GM12872 (cell line): ENCODE data around the gene ARHGAP10.
A peak's percentile ranks its signal among the peaks of the same experiment; 100 is the strongest.

Source experiments
- CTCF ChIP-seq: IDR thresholded peaks from 3 replicates; pipeline ENCODE4 v1.5.1; 2011; ENCODE audit warnings: low read depth, mild to moderate bottlenecking, low read length, moderate library complexity; ENCODE audit not compliant: insufficient read depth

The ARHGAP10 gene

GRCh38 chr4:147916351-147916750, 184.5 kb downstream of the ARHGAP10 start:
- no peak for TF ChIP-seq CTCF

DNA sequence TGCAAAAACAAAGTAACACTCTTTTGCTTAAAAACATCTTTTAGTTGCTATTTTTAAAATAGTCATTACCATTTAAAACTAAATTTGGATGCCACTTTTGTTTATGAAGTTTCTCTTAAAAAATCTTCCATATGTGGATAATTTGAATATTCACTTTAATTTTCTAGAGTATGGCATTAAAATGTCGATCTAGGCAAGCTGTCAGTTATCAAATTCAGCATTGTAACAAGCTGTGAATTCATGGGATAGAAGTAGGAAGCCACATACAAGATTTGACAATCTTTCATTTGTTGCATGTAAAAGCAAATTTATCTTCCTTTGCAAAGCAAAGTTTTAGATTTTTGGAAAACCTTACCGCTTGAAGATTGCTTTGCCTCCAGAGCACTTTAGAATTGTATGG, 191.5 kb downstream of the ARHGAP10 start:
- TF ChIP-seq CTCF: no peak

DNA sequence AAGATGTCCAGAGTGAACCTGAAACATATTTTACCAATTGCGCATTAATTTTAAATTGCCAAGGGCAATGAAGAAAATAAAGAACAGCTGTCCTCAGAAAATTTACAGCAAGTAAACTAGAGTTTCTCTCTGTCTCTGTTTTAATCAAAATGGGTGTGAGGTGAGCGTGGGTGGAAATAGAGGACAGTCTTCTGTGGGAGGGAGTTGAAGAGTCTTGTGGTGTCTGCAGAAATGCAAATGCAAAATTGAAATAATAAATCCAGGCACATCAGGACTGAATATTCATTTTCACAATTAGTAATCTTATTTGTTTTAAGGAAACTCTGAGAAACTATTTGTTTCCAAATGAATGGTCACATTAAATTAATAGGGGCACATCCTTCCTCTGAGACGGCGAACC, 192.0 kb downstream of the ARHGAP10 start:
- no peak for TF ChIP-seq CTCF

GRCh38 chr4:147924604-147925412, 192.9 kb downstream of the ARHGAP10 start:
- TF ChIP-seq CTCF: peak; percentile 44

DNA sequence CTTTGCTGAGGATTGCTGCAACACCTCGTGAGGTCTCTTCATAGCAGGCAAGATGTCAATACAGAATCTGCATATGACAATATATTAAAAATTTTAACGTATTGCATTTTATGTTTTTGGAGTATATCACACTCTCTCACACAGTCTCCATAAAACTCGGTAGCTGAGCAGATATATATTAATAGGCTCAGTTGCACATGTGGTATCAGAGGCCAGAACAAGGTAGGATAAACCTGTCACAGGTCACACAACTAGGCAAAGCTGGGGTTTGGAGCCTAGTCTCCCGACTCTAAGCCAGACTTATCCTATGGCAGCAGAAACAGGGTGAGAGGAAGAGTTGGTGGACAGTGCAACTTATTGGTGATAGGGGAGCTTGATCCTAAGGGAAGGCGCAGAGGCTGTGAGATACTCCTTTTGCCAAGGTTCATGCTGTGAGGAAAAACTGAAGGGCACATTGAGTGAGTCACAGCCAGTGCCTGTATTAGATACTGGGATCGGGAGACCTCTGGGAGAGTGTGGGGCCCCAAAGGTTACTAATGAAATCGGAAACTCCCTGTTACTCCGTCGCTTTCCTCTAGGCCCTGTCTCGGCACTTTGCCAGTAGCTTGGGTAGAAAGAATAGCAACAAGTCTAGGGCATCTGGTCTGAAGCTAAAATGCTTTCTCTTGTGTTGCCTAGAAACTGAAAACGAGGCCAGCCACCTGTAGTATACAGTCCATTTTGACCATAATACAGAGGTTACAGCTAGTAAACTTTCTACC, 195.7 kb downstream of the ARHGAP10 start:
- no peak for TF ChIP-seq CTCF

GRCh38 chr4:147928400-147928799, 196.5 kb downstream of the ARHGAP10 start:
- TF ChIP-seq CTCF: no peak

- no peak for TF ChIP-seq CTCF
These were observed 197.9 kb downstream of the ARHGAP10 start for GRCh38 chr4:147929746-147930145.
